ENCODE results near the gene PPP3R1.

PPP3R1 gene

GRCh38 chr2:68251855-68252399, 405 bp downstream of the PPP3R1 start:
- TF ChIP-seq CTCF (IDR thresholded peaks at IDR 0.05; ENCODE audit: control insufficient read depth, insufficient read depth, low read depth, low read length, missing control alignments) = no peak
- no peak for DNase-seq (ENCODE audit: low read depth)
- peak overlapping the region; percentile 90 for H3K4me3 ChIP-seq (ENCODE audit: control insufficient read depth, low read depth, low read length)

- DNase-seq (ENCODE audit: low read depth) = no peak
- H3K4me3 ChIP-seq (ENCODE audit: control insufficient read depth, low read depth, low read length) = peak overlapping the region; percentile 90
- TF ChIP-seq CTCF (IDR thresholded peaks at IDR 0.05; ENCODE audit: control insufficient read depth, insufficient read depth, low read depth, low read length, missing control alignments) = peak; percentile 72
Observed at GRCh38 chr2:68251187-68251854, 1.0 kb downstream of the PPP3R1 start.

DNA sequence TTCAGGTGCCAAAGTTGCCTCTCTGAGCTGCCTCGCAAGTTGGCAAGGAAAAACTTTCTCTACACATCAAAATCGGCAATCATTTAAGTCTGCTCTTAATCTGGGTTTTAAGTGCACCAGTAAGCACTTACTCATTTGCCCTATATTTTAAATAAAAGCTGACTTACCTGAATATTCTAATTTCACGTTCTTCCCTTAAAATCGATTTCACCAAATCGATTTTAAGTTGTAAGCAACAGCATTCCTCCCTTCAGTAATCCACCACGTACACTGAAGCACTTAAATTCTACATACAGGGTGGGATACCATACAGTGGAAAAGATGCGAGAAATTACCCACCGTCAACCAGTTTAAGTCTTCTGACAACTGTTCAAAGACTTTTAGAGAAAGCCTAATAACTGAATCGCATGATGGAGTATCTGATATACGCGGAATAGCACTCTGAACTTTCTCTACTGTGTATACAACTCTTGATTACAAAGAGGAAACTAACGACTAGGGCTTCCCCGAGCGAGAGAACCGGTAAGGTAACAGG, 1.6 kb downstream of the PPP3R1 start:
- no peak for DNase-seq (ENCODE audit: low read depth)
- no peak for TF ChIP-seq CTCF (IDR thresholded peaks at IDR 0.05; ENCODE audit: control insufficient read depth, insufficient read depth, low read depth, low read length, missing control alignments)
- H3K4me3 ChIP-seq (ENCODE audit: control insufficient read depth, low read depth, low read length) = peak overlapping the region; percentile 90

GRCh38 chr2:68250196-68250595, 2.1 kb downstream of the PPP3R1 start:
- no peak for TF ChIP-seq CTCF (IDR thresholded peaks at IDR 0.05; ENCODE audit: control insufficient read depth, insufficient read depth, low read depth, low read length, missing control alignments)
- DNase-seq (ENCODE audit: low read depth) = no peak
- H3K4me3 ChIP-seq (ENCODE audit: control insufficient read depth, low read depth, low read length) = peak overlapping the region; percentile 90

DNA sequence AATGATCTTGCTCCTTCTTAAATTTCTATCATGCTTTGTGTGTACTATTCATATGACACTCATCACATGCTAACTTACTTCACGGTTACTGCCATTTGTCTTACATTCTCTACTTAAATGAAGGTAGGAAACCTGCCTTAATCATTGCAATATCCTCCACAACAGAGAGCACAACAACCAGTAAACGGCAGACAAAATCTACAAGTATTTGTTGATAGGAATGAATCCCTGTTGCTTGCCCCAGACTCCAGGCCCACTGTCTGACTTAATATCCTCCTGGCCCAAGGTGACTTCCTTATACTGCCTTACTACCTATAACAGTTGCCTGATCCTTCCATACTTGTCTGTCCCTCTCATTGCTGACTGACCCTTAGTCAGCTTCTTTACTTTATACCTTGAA, 3.5 kb downstream of the PPP3R1 start:
- TF ChIP-seq CTCF (IDR thresholded peaks at IDR 0.05; ENCODE audit: control insufficient read depth, insufficient read depth, low read depth, low read length, missing control alignments) = no peak
- H3K4me3 ChIP-seq (ENCODE audit: control insufficient read depth, low read depth, low read length) = no peak overlapping the region
- no peak for DNase-seq (ENCODE audit: low read depth)

GRCh38 chr2:68248361-68248760, 4.0 kb downstream of the PPP3R1 start:
- no peak overlapping the region for H3K4me3 ChIP-seq (ENCODE audit: control insufficient read depth, low read depth, low read length)
- DNase-seq (ENCODE audit: low read depth) = no peak
- no peak for TF ChIP-seq CTCF (IDR thresholded peaks at IDR 0.05; ENCODE audit: control insufficient read depth, insufficient read depth, low read depth, low read length, missing control alignments)
